OCI-LY1 (cell line): Measurements from ENCODE around the gene CASP9.
"Not testable (repeated sequence)": the region's sequence is repeated elsewhere in the genome, so short reads cannot be mapped to it uniquely, and the experiment has no call there.

Source experiments
- CTCF ChIP-seq: fragments of 200-600 bp; sonication (generic), shearing (Covaris generic); IDR thresholded peaks from 2 replicates; pipeline ENCODE4 v1.5.1; 2017; ENCODE audit warnings: mild to moderate bottlenecking, antibody characterized with exemption, low read length, moderate library complexity, mixed read lengths
- EZH2 ChIP-seq: fragments of 200-600 bp; sonication (generic), shearing (Covaris generic); IDR thresholded peaks from 2 replicates; pipeline ENCODE4 v1.8.0; 2017; ENCODE audit warnings: borderline replicate concordance, mixed run types, mild to moderate bottlenecking, antibody characterized with exemption, low read length, moderate library complexity, mixed read lengths

GRCh38 chr1:15471723-15472122, 52.3 kb downstream of the CASP9 start:
- TF ChIP-seq CTCF, EZH2: not testable (repeated sequence)
